Measurements from ENCODE around the gene ELOA2.
"Not testable (repeated sequence)": the region's sequence is repeated elsewhere in the genome, so short reads cannot be mapped to it uniquely, and the experiment has no call there.

Gene ELOA2

DNA sequence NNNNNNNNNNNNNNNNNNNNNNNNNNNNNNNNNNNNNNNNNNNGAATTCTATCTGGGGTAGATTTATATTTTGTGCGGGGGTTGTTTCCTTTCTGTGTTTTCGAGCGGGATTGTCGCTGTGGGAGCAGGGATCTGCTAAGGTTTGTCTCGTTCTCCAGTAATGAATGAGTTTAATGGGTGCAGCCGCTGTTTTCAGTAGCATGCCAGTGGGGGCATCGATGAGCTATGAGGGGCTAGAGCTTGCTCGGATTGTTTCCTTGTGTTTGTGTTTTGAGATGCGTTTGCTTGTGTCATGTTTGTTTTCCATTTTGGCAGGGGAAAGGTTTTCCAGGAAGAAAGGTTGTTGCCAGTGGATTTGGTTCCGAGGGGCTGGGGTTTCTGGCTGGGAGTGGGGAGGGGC lies 15.6 kb downstream of the ELOA2 start:
- DNase-seq = not testable (repeated sequence)
